HepG2 (cell line): ENCODE measurements around the gene C1orf146. TPM values are rescaled to one million over a fixed set of nuclear protein-coding genes. Genes with fewer than 3 reads are reported as not detected.
A peak's percentile ranks its signal among the peaks of the same experiment; 100 is the strongest.

Source experiments
- ATAC-seq: fragments of 200-7000 bp; cut with Tn5 transposase; 3 replicates; pipeline ENCODE4 v1.9.1; 2020; ENCODE audit warnings: mild to moderate bottlenecking, moderate library complexity
- BruUV-seq: library from RNA; stranded (reverse); fragments of 400-500 nt; replicated peaks from 2 replicates; lab custom pipeline; 2021; lab: Mats Ljungman, UMichigan
- CTCF ChIA-PET: fragments of 300-600 bp; formaldehyde crosslinking; extraction: SDS; loops from one replicate; lab custom pipeline; 2021; ENCODE audit warnings: low total read pairs, inconsistent platforms, low intra/inter-chr PET ratio; lab: Yijun Ruan, JAX
- POLR2A ChIA-PET: fragments of 350-600 bp; sonication (Branson Sonifier 250); formaldehyde crosslinking; loops from one replicate; lab custom pipeline; 2020; ENCODE audit warnings: antibody characterized with exemption, inconsistent platforms; lab: Yijun Ruan, JAX
- DNase-seq: peaks from one replicate; pipeline ENCODE4 v3.0.0-alpha.2; 2015; ENCODE audit warnings: low spot score
- FAIRE-seq: peaks from 3 replicates; lab custom pipeline; 2011; peaks lifted over from hg19 to GRCh38; lab: Jason Lieb, UNC
- H2AFZ ChIP-seq: one replicate; pipeline ENCODE4 v1.6.1; 2011; ENCODE audit warnings: low read length, inconsistent platforms
- H3K27ac ChIP-seq: fragments of 300-600 bp; 3 replicates; pipeline ENCODE4 v1.8.0; 2011; ENCODE audit warnings: mixed run types, mild to moderate bottlenecking, mixed read lengths, low read length, inconsistent platforms; ENCODE audit not compliant: insufficient read depth; ENCODE audit errors: extremely low read length
- H3K27me3 ChIP-seq, 2 experiments: fragments of 200-600 bp in 1 of 2; 2 replicates in 1 of 2; 3 replicates in 1 of 2; pipeline versions ENCODE4 v1.6.0 to v1.8.0; 2011; ENCODE audit warnings: low read length in 2 of 2, mild to moderate bottlenecking in 2 of 2, moderate library complexity in 2 of 2, inconsistent platforms in 1 of 2; ENCODE audit not compliant: insufficient read depth in 2 of 2, control insufficient read depth in 1 of 2
- H3K36me3 ChIP-seq, 2 experiments: fragments of 200-600 bp in 1 of 2; replicated peaks in 1 of 2; 2 replicates in 1 of 2; 3 replicates in 1 of 2; pipeline versions ENCODE4 v1.5.1 to v1.8.0; 2011; ENCODE audit warnings: low read length in 2 of 2, inconsistent platforms in 1 of 2; ENCODE audit not compliant: insufficient read depth in 2 of 2, control insufficient read depth in 1 of 2
- H3K4me1 ChIP-seq: 2 replicates; pipeline ENCODE4 v1.5.1; 2012; ENCODE audit warnings: low read length, inconsistent platforms; ENCODE audit not compliant: insufficient read depth
- H3K4me2 ChIP-seq: 2 replicates; pipeline ENCODE4 v1.6.0; 2011; ENCODE audit warnings: low read depth, low read length, inconsistent platforms
- H3K4me3 ChIP-seq, 3 experiments: fragments of 200-600 bp in 1 of 3; sonication (generic), shearing (Covaris generic) in 1 of 3; replicated peaks in 1 of 3; 2 replicates each; pipeline ENCODE4 v1.5.1; 2011 to 2016; ENCODE audit warnings: low read length in 3 of 3, inconsistent platforms in 2 of 3, low read depth in 2 of 3, mild to moderate bottlenecking in 2 of 3, control low read depth in 1 of 3, mixed read lengths in 1 of 3; ENCODE audit not compliant: insufficient read depth in 1 of 3
- H3K79me2 ChIP-seq: one replicate; pipeline ENCODE4 v1.6.1; 2011; ENCODE audit warnings: low read length, inconsistent platforms; ENCODE audit not compliant: insufficient read depth
- H3K9ac ChIP-seq: 2 replicates; pipeline ENCODE4 v1.6.0; 2011; ENCODE audit warnings: mild to moderate bottlenecking, low read depth, low read length, inconsistent platforms; ENCODE audit not compliant: insufficient read depth
- H3K9me3 ChIP-seq: 2 replicates; pipeline ENCODE4 v1.5.1; 2012; ENCODE audit warnings: mild to moderate bottlenecking, low read length
- H4K20me1 ChIP-seq: 2 replicates; pipeline ENCODE4 v1.6.0; 2011; ENCODE audit warnings: inconsistent platforms, mild to moderate bottlenecking, low read length, moderate library complexity; ENCODE audit not compliant: insufficient read depth
- CBX1 ChIP-seq: IDR thresholded peaks from one replicate; pipeline ENCODE4 v1.6.1; 2016; ENCODE audit warnings: antibody characterized with exemption, low read depth
- MAFK ChIP-seq, 2 experiments: IDR thresholded peaks in 1 of 2; conservative IDR thresholded peaks in 1 of 2; 2 replicates each; pipeline ENCODE4 v1.6.1; 2011; ENCODE audit warnings: improper control_type of control experiment in 2 of 2, low read length in 2 of 2
- MED1 ChIP-seq: sonication (generic); formaldehyde crosslinking; IDR thresholded peaks from 2 replicates; pipeline ENCODE4 v1.4.0; 2020; ENCODE audit warnings: missing genetic modification reagents
- RAD51 ChIP-seq: fragments of 450-650 bp; IDR thresholded peaks from 2 replicates; pipeline ENCODE4 v1.6.1; 2016; ENCODE audit warnings: borderline replicate concordance
- RBM39 ChIP-seq: fragments of 200-400 bp; formaldehyde crosslinking; IDR thresholded peaks from one replicate; pipeline ENCODE4 v1.6.1; 2018; ENCODE audit warnings: antibody characterized with exemption, mild to moderate bottlenecking, low read depth, low read length; ENCODE audit not compliant: poor library complexity, severe bottlenecking
- RFXAP ChIP-seq: sonication (generic); formaldehyde crosslinking; IDR thresholded peaks from 2 replicates; pipeline ENCODE4 v1.4.0; 2020; ENCODE audit warnings: missing genetic modification reagents, borderline replicate concordance
- RXRB ChIP-seq: IDR thresholded peaks from 2 replicates; pipeline ENCODE4 v1.6.1; 2016; ENCODE audit warnings: borderline replicate concordance, missing genetic modification reagents, missing compliant biosample characterization
- STAT5B ChIP-seq: sonication (generic); formaldehyde crosslinking; IDR thresholded peaks from 2 replicates; pipeline ENCODE4 v1.4.0; 2020; ENCODE audit warnings: missing genetic modification reagents
- TBP ChIP-seq: sonication (generic); formaldehyde crosslinking; IDR thresholded peaks from 2 replicates; pipeline ENCODE4 v1.5.0; 2020; ENCODE audit warnings: missing genetic modification reagents
- ZNF180 ChIP-seq: sonication (generic); formaldehyde crosslinking; IDR thresholded peaks from 2 replicates; pipeline ENCODE4 v1.4.0; 2020; ENCODE audit warnings: low read depth, missing genetic modification reagents, borderline replicate concordance
- ZNF296 ChIP-seq: sonication (generic); formaldehyde crosslinking; conservative IDR thresholded peaks from 2 replicates; pipeline ENCODE4 v1.5.0; 2020; ENCODE audit warnings: mild to moderate bottlenecking, missing genetic modification reagents
- ZNF577 ChIP-seq: sonication (generic); formaldehyde crosslinking; IDR thresholded peaks from 2 replicates; pipeline ENCODE4 v1.4.0; 2020; ENCODE audit warnings: mild to moderate bottlenecking, low read depth, missing genetic modification reagents, borderline replicate concordance
- ZNF773 ChIP-seq: sonication (generic); formaldehyde crosslinking; IDR thresholded peaks from 2 replicates; pipeline ENCODE4 v1.4.0; 2020; ENCODE audit warnings: missing genetic modification reagents, borderline replicate concordance
- WGBS: methylation state at CpG from one replicate; pipeline ENCODE4 v1.1.6; 2017; ENCODE audit warnings: low lambda C conversion rate; 5-methylcytosine and 5-hydroxymethylcytosine counted together
- in situ Hi-C: cut with HindIII; loops from 2 replicates; pipeline ENCODE4 v1.10.0; 2017; ENCODE audit warnings: low pct_unique_long_range_greater_than_20kb; ENCODE audit not compliant: extremely low pct_ligation_motif_present
- intact Hi-C: fragments of 100-400 bp; cut with micrococcal nuclease; formaldehyde crosslinking; loops from one replicate; pipeline ENCODE4 v1.10.0; 2022; ENCODE audit not compliant: unreplicated experiment
- polyA plus RNA-seq, 8 experiments: library from polyadenylated mRNA; depleted of rRNA in 3 of 8; stranded (reverse) in 7 of 8; unstranded in 1 of 8; fragments of >200 nt; fragmentation: Illumina TruSeq in 4 of 8; extraction: Trizol in 4 of 8; gene quantifications; 2 replicates each; pipeline versions ENCODE4 v1.2.1 to v1.2.3, GENCODE V29; 2011 to 2016; ENCODE audit warnings: low read depth in 4 of 8, missing spikeins in 1 of 8, mixed read lengths in 1 of 8; ENCODE audit not compliant: insufficient read depth in 1 of 8
- total RNA-seq, 5 experiments: library from RNA; depleted of rRNA; stranded (reverse); fragments of >200 nt; fragmentation: Illumina TruSeq; extraction: Trizol; gene quantifications; 2 replicates each; pipeline ENCODE4 v1.2.3, GENCODE V29; 2016; ENCODE audit warnings: low read depth in 1 of 5
- TF ChIP-seq, protein P1 (sequence below): sonication (generic); formaldehyde crosslinking; IDR thresholded peaks from 2 replicates; pipeline ENCODE4 v1.5.0; 2020; ENCODE audit warnings: missing genetic modification reagents, mild to moderate bottlenecking, borderline replicate concordance
- TF ChIP-seq, protein P2 (sequence below): sonication (generic); formaldehyde crosslinking; IDR thresholded peaks from 2 replicates; pipeline ENCODE4 v1.8.1; 2023; ENCODE audit warnings: mild to moderate bottlenecking, missing genetic modification reagents
- TF ChIP-seq, protein P3 (sequence below): sonication (generic); formaldehyde crosslinking; IDR thresholded peaks from 2 replicates; pipeline ENCODE4 v1.5.1; 2020; ENCODE audit warnings: mild to moderate bottlenecking, missing genetic modification reagents

C1orf146 gene
- total and polyA plus RNA-seq, 2 of the 13 experiments (the other 11 are each of a cell fraction or from before 2014, with no cell fraction given): not detected

DNA sequence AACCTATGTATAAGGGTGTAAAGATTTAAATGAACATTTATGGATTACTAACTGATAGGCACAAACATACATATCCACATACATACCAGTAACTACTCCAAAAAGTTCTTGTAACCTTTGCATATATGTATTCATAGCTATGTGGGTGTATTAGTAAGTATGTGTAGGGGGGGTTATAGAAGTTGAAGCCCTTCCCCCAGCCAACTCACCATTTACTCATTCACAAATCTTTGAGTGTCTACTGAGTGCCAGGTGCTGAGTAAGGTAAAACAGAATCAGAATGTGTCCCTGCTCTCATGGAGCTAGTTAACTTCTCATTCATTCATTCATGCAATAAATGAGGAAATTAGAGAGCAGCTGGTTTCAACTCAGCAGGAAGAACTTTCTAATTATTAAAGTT lies 1.3 kb downstream of the C1orf146 start:
- FAIRE-seq (no peak), DNase-seq (no peak), ATAC-seq (no peak)
- no peak overlapping the region for H2AFZ ChIP-seq
- no peaks in the 10 kb centered on the region for H3K79me2 ChIP-seq
- H4K20me1 ChIP-seq: no peaks in the 10 kb centered on the region
- no peak overlapping the region for H3K27ac ChIP-seq
- CTCF ChIA-PET: no interaction called here
- in situ Hi-C loops (no loop called here), intact Hi-C loops (no loop called here)
- no peaks in the 10 kb centered on the region for H3K36me3 ChIP-seq
- 0 out of 2 replicates have a peak overlapping the region, but pooled peaks have one; percentile 44 for H3K4me2 ChIP-seq
- H3K27me3 ChIP-seq: peaks cover 0 to 1% of the 10 kb centered on the region in 2 experiments; a peak in 1 of 5 replicates
- POLR2A ChIA-PET: no interaction called here
- no TSS peak for BruUV-seq
- no peak overlapping the region for H3K4me3 ChIP-seq
- H3K9ac ChIP-seq: no peak overlapping the region
- no peaks in the 10 kb centered on the region for H3K4me1 ChIP-seq
- TF ChIP-seq CBX1 (no peak), ZNF773 (no peak), RBM39 (no peak), RAD51 (no peak), MAFK (conservative IDR thresholded peaks at IDR 0.05 in 1 of 2, IDR thresholded peaks at IDR 0.05 in 1 of 2; ENCODE audit: low read length in 2 of 2) (peak; percentile 9 to 38; a peak in 1 of 4 replicates), TBP (CRISPR knock-in tag) (no peak)
- no peaks in the 10 kb centered on the region for H3K9me3 ChIP-seq

DNA sequence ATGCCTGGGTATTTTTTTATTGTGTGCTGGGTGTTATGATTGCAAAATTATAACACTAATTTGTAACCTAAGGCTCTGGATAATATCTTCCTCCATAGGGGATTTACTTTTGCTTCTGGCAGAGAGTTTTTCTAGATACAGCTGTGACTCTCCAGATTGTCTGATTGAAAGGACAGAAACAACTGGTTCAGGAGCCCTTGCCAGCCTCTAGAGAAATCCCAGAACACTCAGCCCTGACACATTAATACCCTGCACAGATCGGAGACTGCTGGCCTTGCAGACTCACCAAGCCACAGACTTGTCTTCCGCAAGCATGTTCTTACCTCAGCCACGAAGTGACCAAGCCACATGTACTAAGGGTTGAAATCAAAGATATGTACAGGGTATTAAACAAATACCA lies 10.7 kb downstream of the C1orf146 start:
- in situ Hi-C loops (no loop called here), intact Hi-C loops (no loop called here)
- BruUV-seq: no TSS peak
- no peaks in the 10 kb centered on the region for H3K4me1 ChIP-seq
- no peak overlapping the region for H3K9ac ChIP-seq
- H3K27ac ChIP-seq: no peak overlapping the region
- no peaks in the 10 kb centered on the region for H3K79me2 ChIP-seq
- ChIA-PET CTCF (no interaction called here), POLR2A (no interaction called here)
- DNase-seq (no peak), FAIRE-seq (no peak), ATAC-seq (no peak)
- H2AFZ ChIP-seq: no peak overlapping the region
- WGBS: 64% methylated on average over 3 of the region's 3 CpGs
- H3K4me3 ChIP-seq: no peak overlapping the region
- no peaks in the 10 kb centered on the region for H4K20me1 ChIP-seq
- H3K27me3 ChIP-seq: no peaks in the 10 kb centered on the region
- H3K9me3 ChIP-seq: no peaks in the 10 kb centered on the region
- no peaks in the 10 kb centered on the region for H3K36me3 ChIP-seq
- H3K4me2 ChIP-seq: no peak overlapping the region
- TF ChIP-seq ZNF296 (CRISPR knock-in tag): no peak
- TF ChIP-seq MED1 (CRISPR knock-in tag): no peak
- TF ChIP-seq, protein P1, sequence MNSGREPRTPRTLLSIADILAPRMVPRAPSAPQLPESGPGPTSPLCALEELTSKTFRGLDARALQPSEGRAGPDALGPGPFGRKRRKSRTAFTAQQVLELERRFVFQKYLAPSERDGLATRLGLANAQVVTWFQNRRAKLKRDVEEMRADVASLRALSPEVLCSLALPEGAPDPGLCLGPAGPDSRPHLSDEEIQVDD (CRISPR knock-in tag): no peak
- TF ChIP-seq, protein P2, sequence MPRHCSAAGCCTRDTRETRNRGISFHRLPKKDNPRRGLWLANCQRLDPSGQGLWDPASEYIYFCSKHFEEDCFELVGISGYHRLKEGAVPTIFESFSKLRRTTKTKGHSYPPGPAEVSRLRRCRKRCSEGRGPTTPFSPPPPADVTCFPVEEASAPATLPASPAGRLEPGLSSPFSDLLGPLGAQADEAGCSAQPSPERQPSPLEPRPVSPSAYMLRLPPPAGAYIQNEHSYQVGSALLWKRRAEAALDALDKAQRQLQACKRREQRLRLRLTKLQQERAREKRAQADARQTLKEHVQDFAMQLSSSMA (CRISPR knock-in tag): no peak
- no peak for TF ChIP-seq RXRB
- TF ChIP-seq, protein P3, sequence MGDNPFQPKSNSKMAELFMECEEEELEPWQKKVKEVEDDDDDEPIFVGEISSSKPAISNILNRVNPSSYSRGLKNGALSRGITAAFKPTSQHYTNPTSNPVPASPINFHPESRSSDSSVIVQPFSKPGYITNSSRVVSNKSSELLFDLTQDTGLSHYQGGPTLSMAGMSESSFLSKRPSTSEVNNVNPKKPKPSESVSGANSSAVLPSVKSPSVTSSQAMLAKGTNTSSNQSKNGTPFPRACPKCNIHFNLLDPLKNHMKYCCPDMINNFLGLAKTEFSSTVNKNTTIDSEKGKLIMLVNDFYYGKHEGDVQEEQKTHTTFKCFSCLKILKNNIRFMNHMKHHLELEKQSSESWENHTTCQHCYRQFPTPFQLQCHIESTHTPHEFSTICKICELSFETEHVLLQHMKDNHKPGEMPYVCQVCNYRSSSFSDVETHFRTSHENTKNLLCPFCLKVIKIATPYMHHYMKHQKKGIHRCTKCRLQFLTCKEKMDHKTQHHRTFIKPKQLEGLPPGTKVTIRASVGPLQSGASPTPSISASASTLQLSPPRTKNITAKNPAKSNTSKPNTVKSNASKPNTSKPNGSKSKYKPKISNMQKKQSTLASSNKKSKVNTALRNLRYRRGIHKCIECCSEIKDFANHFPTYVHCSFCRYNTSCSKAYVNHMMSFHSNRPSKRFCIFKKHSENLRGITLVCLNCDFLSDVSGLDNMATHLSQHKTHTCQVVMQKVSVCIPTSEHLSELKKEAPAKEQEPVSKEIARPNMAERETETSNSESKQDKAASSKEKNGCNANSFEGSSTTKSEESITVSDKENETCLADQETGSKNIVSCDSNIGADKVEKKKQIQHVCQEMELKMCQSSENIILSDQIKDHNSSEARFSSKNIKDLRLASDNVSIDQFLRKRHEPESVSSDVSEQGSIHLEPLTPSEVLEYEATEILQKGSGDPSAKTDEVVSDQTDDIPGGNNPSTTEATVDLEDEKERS (CRISPR knock-in tag): no peak
- TF ChIP-seq STAT5B (CRISPR knock-in tag): no peak
- TF ChIP-seq ZNF577: no peak
- TF ChIP-seq ZNF180: no peak
- TF ChIP-seq RFXAP (CRISPR knock-in tag): no peak
